HCT116 (cell line): ENCODE measurements around the gene HNRNPL.

Source experiments
- EZH2phosphoT487 ChIP-seq: fragments of 200-600 bp; IDR thresholded peaks from 2 replicates; pipeline ENCODE4 v1.6.1; 2018; ENCODE audit warnings: antibody characterized with exemption, borderline replicate concordance
- JUND ChIP-seq: IDR thresholded peaks from 2 replicates; pipeline ENCODE4 v1.6.1; 2012
- POLR2A ChIP-seq: IDR thresholded peaks from 2 replicates; pipeline ENCODE4 v1.7.0; 2011; ENCODE audit warnings: borderline replicate concordance; ENCODE audit not compliant: insufficient read depth, insufficient read length; ENCODE audit errors: extremely low read depth
- POLR2AphosphoS5 ChIP-seq: IDR thresholded peaks from 2 replicates; pipeline ENCODE4 v1.6.1; 2011; ENCODE audit warnings: mild to moderate bottlenecking, low read depth, low read length, moderate library complexity
- RAD21 ChIP-seq: IDR thresholded peaks from 2 replicates; pipeline ENCODE4 v1.6.1; 2012; ENCODE audit warnings: low read depth, mild to moderate bottlenecking
- SRF ChIP-seq: IDR thresholded peaks from 2 replicates; pipeline ENCODE4 v1.6.1; 2012; ENCODE audit warnings: low read depth
- ZNF274 ChIP-seq: fragments of 200-500 bp; sonication (Bioruptor generic); IDR thresholded peaks from 2 replicates; pipeline ENCODE4 v1.6.1; 2014; ENCODE audit warnings: mild to moderate bottlenecking, low read depth, low read length, inconsistent platforms
- TF ChIP-seq, protein P1 (sequence below), 3 experiments: fragments of 200-600 bp in 1 of 3; sonication (generic) in 1 of 3; IDR thresholded peaks in 2 of 3; conservative IDR thresholded peaks in 1 of 3; 2 replicates each; pipeline ENCODE4 v1.5.1; 2012 to 2017; ENCODE audit warnings: low read depth in 2 of 3, low read length in 2 of 3, antibody characterized with exemption in 1 of 3, borderline replicate concordance in 1 of 3, control low read depth in 1 of 3, mild to moderate bottlenecking in 1 of 3, mixed read lengths in 1 of 3, mixed run types in 1 of 3, moderate library complexity in 1 of 3; ENCODE audit not compliant: insufficient read depth in 1 of 3
- TF ChIP-seq, protein P2 (sequence below): IDR thresholded peaks from 2 replicates; pipeline ENCODE4 v1.6.1; 2011; ENCODE audit warnings: mild to moderate bottlenecking, low read length, moderate library complexity; ENCODE audit not compliant: insufficient replicate concordance; ENCODE audit errors: extremely low read depth

DNA sequence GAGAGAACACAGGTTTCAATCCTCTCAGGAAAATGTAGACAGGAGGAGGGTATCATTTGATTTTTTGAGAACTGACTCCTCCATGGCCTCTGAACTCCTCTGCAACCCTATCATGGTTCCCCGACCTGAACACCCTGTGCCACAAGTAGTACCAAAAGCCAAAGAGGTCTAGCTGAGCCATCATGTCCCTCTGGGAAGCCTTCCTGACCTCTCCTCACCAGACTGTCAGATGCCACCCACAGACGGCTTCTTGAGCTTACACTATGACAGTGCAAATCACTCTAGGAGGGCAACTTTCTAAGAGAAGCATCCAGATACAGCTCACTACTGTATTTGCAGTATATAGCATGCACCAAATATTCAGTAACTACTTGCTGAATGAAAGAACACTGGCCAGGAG is 3.7 kb downstream of the HNRNPL start:
- TF ChIP-seq POLR2A (no peak), RAD21 (no peak), ZNF274 (no peak), POLR2AphosphoS5 (no peak), JUND (no peak), EZH2phosphoT487 (no peak), SRF (no peak)
- TF ChIP-seq, protein P1, sequence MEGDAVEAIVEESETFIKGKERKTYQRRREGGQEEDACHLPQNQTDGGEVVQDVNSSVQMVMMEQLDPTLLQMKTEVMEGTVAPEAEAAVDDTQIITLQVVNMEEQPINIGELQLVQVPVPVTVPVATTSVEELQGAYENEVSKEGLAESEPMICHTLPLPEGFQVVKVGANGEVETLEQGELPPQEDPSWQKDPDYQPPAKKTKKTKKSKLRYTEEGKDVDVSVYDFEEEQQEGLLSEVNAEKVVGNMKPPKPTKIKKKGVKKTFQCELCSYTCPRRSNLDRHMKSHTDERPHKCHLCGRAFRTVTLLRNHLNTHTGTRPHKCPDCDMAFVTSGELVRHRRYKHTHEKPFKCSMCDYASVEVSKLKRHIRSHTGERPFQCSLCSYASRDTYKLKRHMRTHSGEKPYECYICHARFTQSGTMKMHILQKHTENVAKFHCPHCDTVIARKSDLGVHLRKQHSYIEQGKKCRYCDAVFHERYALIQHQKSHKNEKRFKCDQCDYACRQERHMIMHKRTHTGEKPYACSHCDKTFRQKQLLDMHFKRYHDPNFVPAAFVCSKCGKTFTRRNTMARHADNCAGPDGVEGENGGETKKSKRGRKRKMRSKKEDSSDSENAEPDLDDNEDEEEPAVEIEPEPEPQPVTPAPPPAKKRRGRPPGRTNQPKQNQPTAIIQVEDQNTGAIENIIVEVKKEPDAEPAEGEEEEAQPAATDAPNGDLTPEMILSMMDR (IDR thresholded peaks at IDR 0.05 in 2 of 3, conservative IDR thresholded peaks at IDR 0.05 in 1 of 3; ENCODE audit: borderline replicate concordance in 1 of 3, insufficient read depth in 1 of 3, low read depth in 2 of 3, low read length in 2 of 3) = no peak
- TF ChIP-seq, protein P2, sequence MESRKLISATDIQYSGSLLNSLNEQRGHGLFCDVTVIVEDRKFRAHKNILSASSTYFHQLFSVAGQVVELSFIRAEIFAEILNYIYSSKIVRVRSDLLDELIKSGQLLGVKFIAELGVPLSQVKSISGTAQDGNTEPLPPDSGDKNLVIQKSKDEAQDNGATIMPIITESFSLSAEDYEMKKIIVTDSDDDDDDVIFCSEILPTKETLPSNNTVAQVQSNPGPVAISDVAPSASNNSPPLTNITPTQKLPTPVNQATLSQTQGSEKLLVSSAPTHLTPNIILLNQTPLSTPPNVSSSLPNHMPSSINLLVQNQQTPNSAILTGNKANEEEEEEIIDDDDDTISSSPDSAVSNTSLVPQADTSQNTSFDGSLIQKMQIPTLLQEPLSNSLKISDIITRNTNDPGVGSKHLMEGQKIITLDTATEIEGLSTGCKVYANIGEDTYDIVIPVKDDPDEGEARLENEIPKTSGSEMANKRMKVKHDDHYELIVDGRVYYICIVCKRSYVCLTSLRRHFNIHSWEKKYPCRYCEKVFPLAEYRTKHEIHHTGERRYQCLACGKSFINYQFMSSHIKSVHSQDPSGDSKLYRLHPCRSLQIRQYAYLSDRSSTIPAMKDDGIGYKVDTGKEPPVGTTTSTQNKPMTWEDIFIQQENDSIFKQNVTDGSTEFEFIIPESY = no peak
